SJCRH30 (cell line): ENCODE results near the gene NCF4. TPM values are rescaled to one million over a fixed set of nuclear protein-coding genes. Genes with fewer than 3 reads are reported as not detected.

Experiments used
- DNase-seq, 2 experiments: peaks; one replicate each; pipeline ENCODE4 v3.0.0-alpha.2; 2015 to 2020
- H3K27ac ChIP-seq: fragments of 250-450 bp; sonication (Bioruptor Pico); 2 replicates; pipeline ENCODE4 v1.5.1; 2020; ENCODE audit warnings: mild to moderate bottlenecking, moderate library complexity
- H3K27me3 ChIP-seq: fragments of 250-450 bp; sonication (Bioruptor Pico); 2 replicates; pipeline ENCODE4 v1.5.1; 2020; ENCODE audit warnings: mild to moderate bottlenecking, moderate library complexity
- H3K36me3 ChIP-seq: fragments of 250-450 bp; sonication (Bioruptor Pico); 2 replicates; pipeline ENCODE4 v1.5.1; 2020; ENCODE audit warnings: mild to moderate bottlenecking, moderate library complexity
- H3K4me1 ChIP-seq: fragments of 250-450 bp; sonication (Bioruptor Pico); 2 replicates; pipeline ENCODE4 v1.5.1; 2020; ENCODE audit warnings: mild to moderate bottlenecking, moderate library complexity
- H3K4me3 ChIP-seq: fragments of 250-450 bp; sonication (Bioruptor Pico); 2 replicates; pipeline ENCODE4 v1.5.1; 2020; ENCODE audit warnings: mild to moderate bottlenecking, moderate library complexity
- H3K9me3 ChIP-seq: fragments of 250-450 bp; sonication (Bioruptor Pico); replicated peaks from 2 replicates; pipeline ENCODE4 v1.5.1; 2020; ENCODE audit warnings: mild to moderate bottlenecking, moderate library complexity
- total RNA-seq: library from RNA; depleted of rRNA; stranded (reverse); fragments of >200 nt; shearing (Covaris generic); gene quantifications from 2 replicates; pipeline ENCODE4 v1.2.3, GENCODE V29; 2014

The NCF4 gene
- total RNA-seq, 1 experiment from 2014 or later = not detected

GRCh38 chr22:36828815-36829214 is 32.0 kb upstream of the NCF4 start:
- Histone ChIP-seq H3K27me3 (no peaks in the 10 kb centered on the region), H3K4me1 (peaks cover under 1% of the 10 kb centered on the region; the same call in 1 of the 2 replicates), H3K36me3 (no peaks in the 10 kb centered on the region), H3K9me3 (no peaks in the 10 kb centered on the region), H3K27ac (no peak overlapping the region), H3K4me3 (no peak overlapping the region)
- DNase-seq = no peak

- DNase-seq = no peak
- H3K4me3 ChIP-seq = no peak overlapping the region
- H3K9me3 ChIP-seq = no peaks in the 10 kb centered on the region
- no peaks in the 10 kb centered on the region for H3K27me3 ChIP-seq
- H3K27ac ChIP-seq = no peak overlapping the region
- H3K4me1 ChIP-seq = no peaks in the 10 kb centered on the region
- no peaks in the 10 kb centered on the region for H3K36me3 ChIP-seq
These were observed 31.3 kb upstream of the NCF4 start for GRCh38 chr22:36829370-36830002.

- no peaks in the 10 kb centered on the region for H3K36me3 ChIP-seq
- no peak overlapping the region for H3K4me3 ChIP-seq
- no peaks in the 10 kb centered on the region for H3K4me1 ChIP-seq
- H3K9me3 ChIP-seq = no peaks in the 10 kb centered on the region
- no peak for DNase-seq
- H3K27ac ChIP-seq = no peak overlapping the region
- no peaks in the 10 kb centered on the region for H3K27me3 ChIP-seq
These were observed 30.2 kb upstream of the NCF4 start for GRCh38 chr22:36830601-36831000.

- H3K4me3 ChIP-seq = no peak overlapping the region
- no peaks in the 10 kb centered on the region for H3K27me3 ChIP-seq
- no peaks in the 10 kb centered on the region for H3K36me3 ChIP-seq
- no peaks in the 10 kb centered on the region for H3K9me3 ChIP-seq
- DNase-seq = no peak
- H3K4me1 ChIP-seq = no peaks in the 10 kb centered on the region
- no peak overlapping the region for H3K27ac ChIP-seq
These were observed 29.6 kb upstream of the NCF4 start for GRCh38 chr22:36831206-36831605.

GRCh38 chr22:36831717-36832116 is 29.1 kb upstream of the NCF4 start:
- Histone ChIP-seq H3K36me3 (no peaks in the 10 kb centered on the region), H3K4me3 (no peak overlapping the region), H3K27me3 (no peaks in the 10 kb centered on the region), H3K9me3 (no peaks in the 10 kb centered on the region), H3K27ac (no peak overlapping the region), H3K4me1 (no peaks in the 10 kb centered on the region)
- no peak for DNase-seq

- no peaks in the 10 kb centered on the region for H3K27me3 ChIP-seq
- no peak for DNase-seq
- no peak overlapping the region for H3K27ac ChIP-seq
- no peaks in the 10 kb centered on the region for H3K36me3 ChIP-seq
- no peak overlapping the region for H3K4me3 ChIP-seq
- no peaks in the 10 kb centered on the region for H3K4me1 ChIP-seq
- H3K9me3 ChIP-seq = no peaks in the 10 kb centered on the region
These were observed 27.7 kb upstream of the NCF4 start for GRCh38 chr22:36833073-36833472.

GRCh38 chr22:36835903-36836302 is 24.9 kb upstream of the NCF4 start:
- no peak for DNase-seq
- H3K27me3 ChIP-seq = no peaks in the 10 kb centered on the region
- no peaks in the 10 kb centered on the region for H3K9me3 ChIP-seq
- H3K4me1 ChIP-seq = no peaks in the 10 kb centered on the region
- no peak overlapping the region for H3K27ac ChIP-seq
- H3K36me3 ChIP-seq = no peaks in the 10 kb centered on the region
- no peak overlapping the region for H3K4me3 ChIP-seq

- no peaks in the 10 kb centered on the region for H3K27me3 ChIP-seq
- no peak overlapping the region for H3K4me3 ChIP-seq
- no peaks in the 10 kb centered on the region for H3K9me3 ChIP-seq
- peak; percentile 25 to 33 for DNase-seq
- H3K27ac ChIP-seq = no peak overlapping the region
- no peaks in the 10 kb centered on the region for H3K36me3 ChIP-seq
- no peaks in the 10 kb centered on the region for H3K4me1 ChIP-seq
These were observed 22.4 kb upstream of the NCF4 start for GRCh38 chr22:36838119-36839030.

- no peak overlapping the region for H3K4me3 ChIP-seq
- H3K27ac ChIP-seq = no peak overlapping the region
- H3K4me1 ChIP-seq = no peaks in the 10 kb centered on the region
- H3K27me3 ChIP-seq = no peaks in the 10 kb centered on the region
- no peaks in the 10 kb centered on the region for H3K36me3 ChIP-seq
- H3K9me3 ChIP-seq = no peaks in the 10 kb centered on the region
- DNase-seq = no peak
These were observed 21.3 kb upstream of the NCF4 start for GRCh38 chr22:36839356-36840073.

GRCh38 chr22:36840106-36840505 is 20.7 kb upstream of the NCF4 start:
- Histone ChIP-seq H3K4me3 (no peak overlapping the region), H3K27ac (no peak overlapping the region), H3K4me1 (no peaks in the 10 kb centered on the region), H3K27me3 (no peaks in the 10 kb centered on the region), H3K9me3 (no peaks in the 10 kb centered on the region), H3K36me3 (no peaks in the 10 kb centered on the region)
- no peak for DNase-seq

GRCh38 chr22:36846271-36846670 is 14.5 kb upstream of the NCF4 start:
- H3K27ac ChIP-seq = no peak overlapping the region
- no peaks in the 10 kb centered on the region for H3K36me3 ChIP-seq
- peaks cover 5% of the 10 kb centered on the region for H3K27me3 ChIP-seq
- H3K9me3 ChIP-seq = no peaks in the 10 kb centered on the region
- no peak overlapping the region for H3K4me3 ChIP-seq
- H3K4me1 ChIP-seq = no peaks in the 10 kb centered on the region
- DNase-seq = no peak

GRCh38 chr22:36846949-36847348 is 13.9 kb upstream of the NCF4 start:
- H3K27ac ChIP-seq = no peak overlapping the region
- no peaks in the 10 kb centered on the region for H3K36me3 ChIP-seq
- H3K27me3 ChIP-seq = peaks cover 5% of the 10 kb centered on the region
- no peaks in the 10 kb centered on the region for H3K4me1 ChIP-seq
- no peaks in the 10 kb centered on the region for H3K9me3 ChIP-seq
- H3K4me3 ChIP-seq = no peak overlapping the region
- DNase-seq = no peak

GRCh38 chr22:36850056-36850455 is 10.8 kb upstream of the NCF4 start:
- peaks cover 5% of the 10 kb centered on the region for H3K27me3 ChIP-seq
- no peaks in the 10 kb centered on the region for H3K36me3 ChIP-seq
- no peak overlapping the region for H3K4me3 ChIP-seq
- no peaks in the 10 kb centered on the region for H3K9me3 ChIP-seq
- DNase-seq = no peak
- H3K27ac ChIP-seq = no peak overlapping the region
- H3K4me1 ChIP-seq = no peaks in the 10 kb centered on the region

- H3K36me3 ChIP-seq = no peaks in the 10 kb centered on the region
- H3K27ac ChIP-seq = no peak overlapping the region
- no peaks in the 10 kb centered on the region for H3K4me1 ChIP-seq
- no peaks in the 10 kb centered on the region for H3K9me3 ChIP-seq
- DNase-seq = no peak
- H3K27me3 ChIP-seq = peaks cover 5% of the 10 kb centered on the region
- no peak overlapping the region for H3K4me3 ChIP-seq
These were observed 10.1 kb upstream of the NCF4 start for GRCh38 chr22:36850682-36851081.
